ENCODE results near the gene TFAP2C. TPM values are rescaled to one million over a fixed set of nuclear protein-coding genes. Genes with fewer than 3 reads are reported as not detected.

The TFAP2C gene
- total RNA-seq, 1 donor from 2014 or later = 2.2 TPM

- Mint-ChIP-seq H3K9me3 (ENCODE audit: unreplicated experiment) (no peaks in the 10 kb centered on the region), H3K27ac (ENCODE audit: unreplicated experiment) (no peak overlapping the region), H3K4me3 (ENCODE audit: unreplicated experiment) (no peak overlapping the region), H3K4me1 (ENCODE audit: low read depth, unreplicated experiment) (no peaks in the 10 kb centered on the region), H3K36me3 (ENCODE audit: low read depth, unreplicated experiment) (no peaks in the 10 kb centered on the region), H3K27me3 (ENCODE audit: low read depth, unreplicated experiment) (peaks cover 14% of the 10 kb centered on the region)
- Histone ChIP-seq H3K27me3 (ENCODE audit: insufficient read depth, low read length) (no peaks in the 10 kb centered on the region), H3K9me3 (ENCODE audit: insufficient read depth, low read depth, low read length) (no peaks in the 10 kb centered on the region), H3K36me3 (ENCODE audit: insufficient read depth, low read length) (no peaks in the 10 kb centered on the region), H4K20me1 (ENCODE audit: insufficient read depth, low read length) (no peaks in the 10 kb centered on the region), H3K4me1 (ENCODE audit: insufficient read depth, low read length) (no peaks in the 10 kb centered on the region), H3K4me2 (ENCODE audit: low read length) (no peak overlapping the region), H3K9ac (ENCODE audit: low read length) (no peak overlapping the region), H3K79me2 (ENCODE audit: insufficient read depth, low read length) (no peaks in the 10 kb centered on the region), H2AFZ (ENCODE audit: low read depth, low read length) (no peak overlapping the region), H3K27ac (ENCODE audit: low read depth, low read length) (no peak overlapping the region), H3K4me3 (ENCODE audit: insufficient read depth, low read depth, low read length) (no peak overlapping the region)
- DNase-seq (ENCODE audit: low read depth) = no peak
- no peak for TF ChIP-seq CTCF (IDR thresholded peaks at IDR 0.05; ENCODE audit: insufficient read depth, low read depth, low read length)
- TF ChIP-seq EZH2 (IDR thresholded peaks at IDR 0.05; ENCODE audit: insufficient read depth, low read length) = no peak
- FAIRE-seq = no peak
Observed at GRCh38 chr20:56673450-56673849, 44.3 kb downstream of the TFAP2C start.

GRCh38 chr20:56676001-56676400 lies 46.9 kb downstream of the TFAP2C start:
- Histone ChIP-seq H3K4me1 (ENCODE audit: insufficient read depth, low read length) (no peaks in the 10 kb centered on the region), H2AFZ (ENCODE audit: low read depth, low read length) (no peak overlapping the region), H4K20me1 (ENCODE audit: insufficient read depth, low read length) (no peaks in the 10 kb centered on the region), H3K27ac (ENCODE audit: low read depth, low read length) (no peak overlapping the region), H3K9me3 (ENCODE audit: insufficient read depth, low read depth, low read length) (no peaks in the 10 kb centered on the region), H3K36me3 (ENCODE audit: insufficient read depth, low read length) (no peaks in the 10 kb centered on the region), H3K4me3 (ENCODE audit: insufficient read depth, low read depth, low read length) (no peak overlapping the region), H3K9ac (ENCODE audit: low read length) (no peak overlapping the region), H3K27me3 (ENCODE audit: insufficient read depth, low read length) (no peaks in the 10 kb centered on the region), H3K79me2 (ENCODE audit: insufficient read depth, low read length) (no peaks in the 10 kb centered on the region), H3K4me2 (ENCODE audit: low read length) (no peak overlapping the region)
- no peaks in the 10 kb centered on the region for H3K4me1 Mint-ChIP-seq (ENCODE audit: low read depth, unreplicated experiment)
- no peak overlapping the region for H3K4me3 Mint-ChIP-seq (ENCODE audit: unreplicated experiment)
- H3K36me3 Mint-ChIP-seq (ENCODE audit: low read depth, unreplicated experiment) = no peaks in the 10 kb centered on the region
- no peak overlapping the region for H3K27ac Mint-ChIP-seq (ENCODE audit: unreplicated experiment)
- no peak for FAIRE-seq
- H3K9me3 Mint-ChIP-seq (ENCODE audit: unreplicated experiment) = no peaks in the 10 kb centered on the region
- TF ChIP-seq EZH2 (IDR thresholded peaks at IDR 0.05; ENCODE audit: insufficient read depth, low read length) = no peak
- no peak for TF ChIP-seq CTCF (IDR thresholded peaks at IDR 0.05; ENCODE audit: insufficient read depth, low read depth, low read length)
- no peak for DNase-seq (ENCODE audit: low read depth)
- H3K27me3 Mint-ChIP-seq (ENCODE audit: low read depth, unreplicated experiment) = peaks cover 10% of the 10 kb centered on the region

GRCh38 chr20:56676679-56677078 lies 47.6 kb downstream of the TFAP2C start:
- Mint-ChIP-seq H3K9me3 (ENCODE audit: unreplicated experiment) (no peaks in the 10 kb centered on the region), H3K27ac (ENCODE audit: unreplicated experiment) (no peak overlapping the region), H3K27me3 (ENCODE audit: low read depth, unreplicated experiment) (peaks cover 10% of the 10 kb centered on the region), H3K4me1 (ENCODE audit: low read depth, unreplicated experiment) (no peaks in the 10 kb centered on the region), H3K36me3 (ENCODE audit: low read depth, unreplicated experiment) (no peaks in the 10 kb centered on the region), H3K4me3 (ENCODE audit: unreplicated experiment) (no peak overlapping the region)
- Histone ChIP-seq H3K27me3 (ENCODE audit: insufficient read depth, low read length) (no peaks in the 10 kb centered on the region), H3K4me1 (ENCODE audit: insufficient read depth, low read length) (no peaks in the 10 kb centered on the region), H2AFZ (ENCODE audit: low read depth, low read length) (no peak overlapping the region), H3K36me3 (ENCODE audit: insufficient read depth, low read length) (no peaks in the 10 kb centered on the region), H3K9me3 (ENCODE audit: insufficient read depth, low read depth, low read length) (no peaks in the 10 kb centered on the region), H3K4me3 (ENCODE audit: insufficient read depth, low read depth, low read length) (no peak overlapping the region), H4K20me1 (ENCODE audit: insufficient read depth, low read length) (no peaks in the 10 kb centered on the region), H3K79me2 (ENCODE audit: insufficient read depth, low read length) (no peaks in the 10 kb centered on the region), H3K27ac (ENCODE audit: low read depth, low read length) (no peak overlapping the region), H3K4me2 (ENCODE audit: low read length) (no peak overlapping the region), H3K9ac (ENCODE audit: low read length) (no peak overlapping the region)
- FAIRE-seq = no peak
- no peak for TF ChIP-seq CTCF (IDR thresholded peaks at IDR 0.05; ENCODE audit: insufficient read depth, low read depth, low read length)
- TF ChIP-seq EZH2 (IDR thresholded peaks at IDR 0.05; ENCODE audit: insufficient read depth, low read length) = no peak
- DNase-seq (ENCODE audit: low read depth) = no peak

Measured in astrocyte (in vitro differentiated cells and primary cell).